B cell (primary cell): ENCODE results near the gene FXYD4.

ENCODE experiments used
- CTCF ChIP-seq: fragments of 200-600 bp; IDR thresholded peaks from one replicate; pipeline ENCODE4 v1.8.0; 2022; ENCODE audit warnings: antibody characterized with exemption, mild to moderate bottlenecking
- EZH2 ChIP-seq: IDR thresholded peaks from 2 replicates; pipeline ENCODE4 v1.6.1; 2012; ENCODE audit warnings: borderline replicate concordance, low read depth, mild to moderate bottlenecking, moderate library complexity, low read length; ENCODE audit not compliant: insufficient read depth, poor library complexity, severe bottlenecking

GRCh38 chr10:43336641-43337318, 34.7 kb upstream of the FXYD4 start:
- no peak for TF ChIP-seq CTCF
- TF ChIP-seq EZH2 = no peak
